Fibroblast of mammary gland (primary cell): ENCODE data around the gene DNAH17.

ENCODE experiments used
- DNase-seq: peaks from one replicate; pipeline ENCODE4 v3.0.0-alpha.2; 2010; ENCODE audit warnings: low read depth
- H3K4me3 ChIP-seq: 2 replicates; pipeline ENCODE4 v1.5.1; 2011; ENCODE audit warnings: low read depth, mild to moderate bottlenecking, low read length, moderate library complexity; ENCODE audit not compliant: control insufficient read depth
- TF ChIP-seq, protein P1 (sequence below): conservative IDR thresholded peaks from 2 replicates; pipeline ENCODE4 v1.5.1; 2011; ENCODE audit warnings: low read depth, low read length, inconsistent platforms; ENCODE audit not compliant: control insufficient read depth, insufficient read depth

DNAH17 gene

DNA sequence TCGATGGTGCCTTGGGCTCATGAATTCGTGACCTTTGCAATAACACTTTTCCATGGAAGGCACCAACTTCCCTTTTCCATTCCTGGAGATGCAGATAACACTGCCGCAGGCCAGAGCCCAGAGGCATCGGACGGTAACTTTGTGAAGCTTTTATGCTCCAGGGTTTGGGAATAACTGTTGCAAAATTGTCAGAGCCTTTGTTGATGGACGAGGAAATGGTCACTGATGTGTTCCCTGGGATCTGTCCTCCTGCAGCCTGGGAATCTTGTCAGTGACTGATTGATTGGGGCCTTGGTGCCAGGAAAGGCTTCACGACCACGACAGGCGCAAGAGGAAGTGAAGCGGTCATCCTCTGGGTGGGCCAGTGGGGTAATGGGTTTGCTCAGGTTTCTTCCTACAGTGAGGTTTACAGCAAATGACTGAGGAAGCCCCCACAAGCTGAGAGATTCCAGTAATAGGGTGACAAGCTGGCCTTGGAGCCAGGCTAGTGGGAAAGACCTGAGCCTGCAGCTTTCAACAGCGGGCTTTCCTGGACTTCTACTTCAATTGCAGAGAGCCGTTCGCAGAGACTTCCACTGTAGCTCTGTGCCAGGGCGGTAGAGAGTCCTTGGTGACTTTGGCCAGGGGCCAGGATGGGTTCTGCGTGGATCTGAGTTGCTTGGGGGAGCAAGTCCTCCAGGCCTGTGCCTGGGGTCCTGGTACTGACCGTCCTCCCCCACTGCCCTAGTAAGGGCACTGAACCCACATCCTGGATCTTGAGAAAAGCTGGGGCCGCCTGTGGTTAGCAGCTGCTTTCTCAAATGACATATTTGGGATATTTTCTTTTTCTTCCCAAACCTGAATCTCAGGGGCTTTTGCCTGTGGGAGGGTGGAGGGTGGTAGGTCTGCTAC, 161.1 kb downstream of the DNAH17 start:
- DNase-seq = no peak
- TF ChIP-seq, protein P1, sequence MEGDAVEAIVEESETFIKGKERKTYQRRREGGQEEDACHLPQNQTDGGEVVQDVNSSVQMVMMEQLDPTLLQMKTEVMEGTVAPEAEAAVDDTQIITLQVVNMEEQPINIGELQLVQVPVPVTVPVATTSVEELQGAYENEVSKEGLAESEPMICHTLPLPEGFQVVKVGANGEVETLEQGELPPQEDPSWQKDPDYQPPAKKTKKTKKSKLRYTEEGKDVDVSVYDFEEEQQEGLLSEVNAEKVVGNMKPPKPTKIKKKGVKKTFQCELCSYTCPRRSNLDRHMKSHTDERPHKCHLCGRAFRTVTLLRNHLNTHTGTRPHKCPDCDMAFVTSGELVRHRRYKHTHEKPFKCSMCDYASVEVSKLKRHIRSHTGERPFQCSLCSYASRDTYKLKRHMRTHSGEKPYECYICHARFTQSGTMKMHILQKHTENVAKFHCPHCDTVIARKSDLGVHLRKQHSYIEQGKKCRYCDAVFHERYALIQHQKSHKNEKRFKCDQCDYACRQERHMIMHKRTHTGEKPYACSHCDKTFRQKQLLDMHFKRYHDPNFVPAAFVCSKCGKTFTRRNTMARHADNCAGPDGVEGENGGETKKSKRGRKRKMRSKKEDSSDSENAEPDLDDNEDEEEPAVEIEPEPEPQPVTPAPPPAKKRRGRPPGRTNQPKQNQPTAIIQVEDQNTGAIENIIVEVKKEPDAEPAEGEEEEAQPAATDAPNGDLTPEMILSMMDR = no peak
- no peak overlapping the region for H3K4me3 ChIP-seq

DNA sequence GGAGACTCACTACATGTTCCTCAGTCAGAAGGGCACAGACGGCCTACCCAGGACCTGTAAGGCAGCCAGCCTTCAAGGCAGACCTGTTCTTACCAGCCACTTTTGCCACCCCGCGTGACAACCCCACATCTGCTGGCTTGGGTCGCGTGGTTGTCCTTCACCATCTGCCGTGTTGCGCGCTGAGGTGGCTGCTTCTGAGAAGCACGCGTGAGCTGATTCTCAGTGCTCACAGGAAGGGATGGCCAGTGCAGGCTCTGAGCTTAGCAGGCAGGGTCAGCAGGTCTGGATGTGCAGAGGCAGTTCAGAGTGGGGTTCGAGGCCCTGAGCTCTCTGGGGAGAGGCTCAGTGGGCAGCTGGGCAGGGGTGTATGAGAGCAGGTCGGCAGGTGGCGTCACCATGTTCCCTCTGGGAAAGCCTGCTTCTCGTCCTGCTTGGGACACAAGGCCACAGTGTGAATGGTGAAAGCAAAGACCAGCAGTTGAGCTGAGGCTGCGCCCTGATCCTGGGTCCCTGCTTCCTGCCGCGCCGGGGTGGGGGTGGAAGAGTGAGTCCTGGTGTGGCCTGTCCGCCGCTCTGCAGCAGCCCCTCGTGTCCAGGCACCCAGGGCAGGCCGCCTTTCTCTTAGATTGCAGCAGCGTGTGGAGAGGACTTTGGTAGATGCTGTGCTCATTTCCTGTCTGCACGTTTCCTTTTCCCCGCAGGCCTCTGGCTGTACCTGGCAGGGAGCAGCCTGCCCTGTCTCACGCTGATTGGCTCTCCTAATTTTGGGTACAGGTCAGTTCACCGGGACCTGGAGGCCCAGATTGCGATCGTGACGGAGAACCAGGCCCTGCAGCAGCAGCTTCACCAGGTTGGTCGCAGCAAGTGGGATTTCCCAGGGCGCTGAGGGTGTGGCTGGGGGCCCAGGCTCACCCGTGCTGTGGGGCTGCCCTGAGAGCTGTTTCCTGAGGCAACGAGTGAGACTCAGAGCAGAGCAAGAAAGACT, 162.7 kb downstream of the DNAH17 start:
- TF ChIP-seq, protein P1 = no peak
- no peak overlapping the region for H3K4me3 ChIP-seq
- DNase-seq = no peak

DNA sequence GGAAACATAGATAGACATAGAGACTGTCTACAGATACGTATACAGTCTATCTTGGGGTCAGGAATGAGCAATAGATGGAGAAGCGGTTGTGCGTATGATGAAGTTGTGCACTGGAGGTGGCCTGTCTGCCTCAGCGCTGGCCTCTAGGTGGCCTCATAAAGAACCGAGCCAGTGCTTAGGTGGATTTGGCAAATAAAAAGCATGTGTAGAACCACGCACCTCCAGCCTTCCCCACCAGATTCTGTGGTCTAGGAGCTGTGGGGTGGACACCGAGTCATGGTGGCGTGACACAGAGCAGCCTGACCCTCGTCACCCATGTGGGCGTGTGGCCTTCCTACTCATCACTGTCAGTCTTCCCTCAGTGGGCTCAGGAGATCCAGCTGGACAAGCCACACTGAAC, 164.8 kb downstream of the DNAH17 start:
- DNase-seq = peak; percentile 49
- TF ChIP-seq, protein P1 = peak; percentile 49
- no peak overlapping the region for H3K4me3 ChIP-seq

DNA sequence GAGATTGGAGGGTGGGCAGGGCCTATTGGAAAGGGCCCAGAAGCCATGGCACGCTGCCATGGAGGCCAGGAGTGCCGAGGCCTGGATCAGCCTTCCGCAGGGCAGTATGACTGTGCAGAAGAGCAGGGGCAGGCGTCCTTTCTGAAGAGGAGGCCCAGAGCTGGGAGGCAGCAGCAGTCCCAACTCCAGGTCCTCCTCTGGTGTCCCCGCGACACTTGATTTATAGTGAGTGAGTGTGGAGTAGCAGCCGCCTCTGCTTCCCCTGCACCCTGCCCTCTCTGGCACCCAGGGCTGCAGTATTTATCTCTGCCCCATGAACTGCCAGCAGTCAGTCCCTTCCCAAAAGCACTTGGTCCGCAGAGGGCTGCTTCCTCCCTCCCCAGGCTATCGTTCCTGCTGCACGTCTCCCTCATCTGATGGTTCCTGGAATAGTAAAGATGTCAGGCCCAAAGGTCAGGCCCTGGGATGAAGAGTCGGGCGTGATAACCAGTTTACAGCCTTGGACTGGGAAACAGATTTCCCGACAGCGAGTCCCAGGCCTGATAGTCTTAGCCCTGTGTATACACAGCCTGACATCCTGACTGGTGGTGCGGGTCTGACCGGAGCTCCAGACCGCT, 165.8 kb downstream of the DNAH17 start:
- DNase-seq = no peak
- H3K4me3 ChIP-seq = no peak overlapping the region
- TF ChIP-seq, protein P1 = no peak

DNA sequence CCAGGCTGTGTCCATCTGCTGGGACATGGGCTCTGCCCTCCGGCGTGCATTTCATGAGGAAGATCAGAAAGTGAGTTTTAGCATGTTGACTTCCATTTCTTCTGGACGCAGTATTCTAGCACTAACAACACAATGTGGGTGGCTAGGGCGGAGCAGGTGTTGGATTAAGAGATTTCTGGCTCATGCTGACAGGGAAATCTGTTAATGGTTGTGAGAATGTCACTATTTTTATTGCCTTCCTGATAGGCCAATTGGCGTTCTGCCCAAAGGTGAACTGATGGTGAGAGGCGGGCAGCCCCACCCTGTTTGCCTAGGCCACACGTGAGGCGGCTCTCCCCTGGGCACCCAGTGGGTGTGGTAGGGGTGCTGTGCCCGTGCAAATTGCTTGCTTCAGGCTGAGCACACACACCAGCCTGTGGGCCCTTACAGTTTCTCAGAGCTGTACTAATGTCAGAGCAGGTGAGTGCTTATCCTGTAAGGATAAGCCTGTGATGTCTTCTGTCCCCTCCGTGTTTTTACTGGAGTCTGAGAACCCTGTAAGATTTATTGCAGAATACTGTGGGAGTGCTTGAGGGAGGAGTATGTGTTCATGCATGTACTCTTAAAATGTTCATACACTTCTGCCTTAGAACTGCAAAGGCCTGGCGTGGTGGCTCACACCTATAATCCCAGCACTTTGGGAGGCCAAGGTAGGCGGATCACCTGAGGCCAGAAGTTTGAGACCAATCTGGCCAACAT, 167.8 kb downstream of the DNAH17 start:
- no peak overlapping the region for H3K4me3 ChIP-seq
- TF ChIP-seq, protein P1 = no peak
- DNase-seq = no peak

DNA sequence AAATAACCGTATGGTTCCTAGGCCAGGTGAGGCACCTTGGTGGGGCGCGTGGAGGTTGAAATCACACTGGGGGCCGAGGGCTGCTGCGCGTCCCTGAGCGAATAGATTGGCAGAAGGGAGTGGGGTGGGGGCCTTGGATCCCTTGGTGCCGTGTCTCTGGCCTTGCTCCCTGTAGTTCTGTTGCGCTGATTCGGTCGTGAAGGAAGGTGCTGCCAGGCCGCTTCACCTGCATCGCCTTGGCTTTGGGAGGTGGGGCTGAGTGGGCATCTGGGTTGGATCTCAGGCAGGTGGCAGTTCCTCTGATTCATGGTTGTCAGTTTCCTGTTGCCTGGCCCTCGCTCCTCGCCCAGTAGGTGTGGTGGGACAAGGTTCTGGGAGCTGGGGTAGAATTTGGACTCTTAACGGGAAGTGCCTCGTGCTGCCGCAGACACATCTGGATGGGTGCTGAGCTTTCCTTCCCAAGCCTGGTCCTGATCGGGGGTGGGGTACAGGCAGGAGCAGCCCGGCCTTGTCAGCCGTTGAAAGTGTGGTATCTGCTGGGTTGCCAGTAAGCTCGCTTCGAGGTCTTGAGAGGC, 168.6 kb downstream of the DNAH17 start:
- TF ChIP-seq, protein P1 = no peak
- DNase-seq = no peak
- H3K4me3 ChIP-seq = no peak overlapping the region
